MCF 10A (cell line): ENCODE measurements around the gene USP48. TPM values are rescaled to one million over a fixed set of nuclear protein-coding genes. Genes with fewer than 3 reads are reported as not detected.

Experiments
- BruUV-seq: library from RNA; stranded (reverse); fragments of 400-500 nt; replicated peaks from 2 replicates; lab custom pipeline; 2021; lab: Mats Ljungman, UMichigan
- CTCF ChIA-PET: fragments of 300-600 bp; sonication (Branson Sonifier 250); formaldehyde crosslinking; extraction: SDS; loops from one replicate; lab custom pipeline; 2021; ENCODE audit warnings: antibody characterized with exemption, inconsistent platforms; lab: Yijun Ruan, JAX
- POLR2A ChIA-PET: fragments of 300-600, 350-650 bp; sonication (Branson Sonifier 250); formaldehyde crosslinking; extraction: SDS; loops from one replicate; lab custom pipeline; 2020; ENCODE audit warnings: antibody characterized with exemption, inconsistent platforms; lab: Yijun Ruan, JAX
- DNase-seq: peaks from one replicate; pipeline ENCODE4 v3.0.0-alpha.2; 2018; ENCODE audit not compliant: unreplicated experiment
- H3K27ac Mint-ChIP-seq: one replicate; pipeline ENCODE4 v1.8.0; 2022; ENCODE audit warnings: mild to moderate bottlenecking, low read depth, mixed read lengths; ENCODE audit not compliant: unreplicated experiment
- H3K27me3 Mint-ChIP-seq: one replicate; pipeline ENCODE4 v1.8.0; 2022; ENCODE audit warnings: mixed read lengths; ENCODE audit not compliant: insufficient read depth, unreplicated experiment
- H3K36me3 Mint-ChIP-seq: one replicate; pipeline ENCODE4 v1.8.0; 2022; ENCODE audit warnings: mild to moderate bottlenecking, moderate library complexity, mixed read lengths; ENCODE audit not compliant: insufficient read depth, unreplicated experiment
- H3K4me1 Mint-ChIP-seq: one replicate; pipeline ENCODE4 v1.8.0; 2022; ENCODE audit warnings: mixed read lengths; ENCODE audit not compliant: insufficient read depth, unreplicated experiment
- H3K4me3 Mint-ChIP-seq: one replicate; pipeline ENCODE4 v1.8.0; 2022; ENCODE audit warnings: mild to moderate bottlenecking, moderate library complexity, mixed read lengths; ENCODE audit not compliant: unreplicated experiment
- H3K9me3 Mint-ChIP-seq: one replicate; pipeline ENCODE4 v1.8.0; 2022; ENCODE audit warnings: mixed read lengths; ENCODE audit not compliant: unreplicated experiment
- CTCF ChIP-seq: fragments of 200-600 bp; IDR thresholded peaks from one replicate; pipeline ENCODE4 v1.8.0; 2022; ENCODE audit warnings: antibody characterized with exemption, mild to moderate bottlenecking; ENCODE audit not compliant: unreplicated experiment
- intact Hi-C: fragments of 100-400 bp; cut with micrococcal nuclease; formaldehyde crosslinking; loops from 2 replicates; pipeline ENCODE4 v1.14.1; 2022
- total RNA-seq: library from RNA; stranded (reverse); gene quantifications from 2 replicates; pipeline ENCODE4 v1.2.3, GENCODE V29; 2022

Gene USP48
- total RNA-seq, 1 experiment from 2014 or later = 64.8 TPM

GRCh38 chr1:21799730-21800129, 16.8 kb upstream of the USP48 start:
- BruUV-seq = no TSS peak

GRCh38 chr1:21795075-21795474, 12.1 kb upstream of the USP48 start:
- H3K9me3 Mint-ChIP-seq = no peaks in the 10 kb centered on the region
- no peak overlapping the region for H3K4me3 Mint-ChIP-seq
- no peak for DNase-seq
- no peaks in the 10 kb centered on the region for H3K27me3 Mint-ChIP-seq
- H3K27ac Mint-ChIP-seq = no peak overlapping the region
- CTCF ChIA-PET = no interaction called here
- BruUV-seq = no TSS peak
- H3K36me3 Mint-ChIP-seq = no peaks in the 10 kb centered on the region
- no peak for TF ChIP-seq CTCF
- POLR2A ChIA-PET = interaction anchor here (0.8 kb wide), 1 partner anchor 231 kb away, joined by 4 read pairs; no protein-coding TSS in a partner anchor
- intact Hi-C loops = no loop called here
- H3K4me1 Mint-ChIP-seq = no peaks in the 10 kb centered on the region

More at GRCh38 chr1:21799730-21800129, 16.8 kb upstream of the USP48 start:
- Mint-ChIP-seq H3K27ac (no peak overlapping the region), H3K36me3 (no peaks in the 10 kb centered on the region), H3K4me1 (no peaks in the 10 kb centered on the region), H3K4me3 (no peak overlapping the region), H3K9me3 (no peaks in the 10 kb centered on the region), H3K27me3 (no peaks in the 10 kb centered on the region)
- DNase-seq = no peak
- intact Hi-C loops = no loop called here
- TF ChIP-seq CTCF = no peak
- ChIA-PET CTCF (interaction anchor here (0.6 kb wide), 1 partner anchor 172 kb away, joined by 3 read pairs; no protein-coding TSS in a partner anchor), POLR2A (interaction anchor here (1.3 to 1.4 kb wide), 2 partner anchors 11 to 71 kb away, joined by 4 read pairs; no protein-coding TSS in a partner anchor)

- intact Hi-C loops = no loop called here
- POLR2A ChIA-PET = interaction anchor here (0.6 to 0.8 kb wide), 2 partner anchors 231 to 254 kb away, joined by 4 read pairs; no protein-coding TSS in a partner anchor
These were observed 11.7 kb upstream of the USP48 start for GRCh38 chr1:21794656-21795055.

GRCh38 chr1:21793104-21793503, 10.2 kb upstream of the USP48 start:
- no peak for DNase-seq
- no peak for TF ChIP-seq CTCF
- CTCF ChIA-PET = interaction anchor here (0.6 kb wide), 2 partner anchors 31 to 227 kb away, joined by 3 to 4 read pairs; no protein-coding TSS in a partner anchor
- Mint-ChIP-seq H3K9me3 (no peaks in the 10 kb centered on the region), H3K4me1 (peaks cover 8% of the 10 kb centered on the region), H3K27me3 (no peaks in the 10 kb centered on the region), H3K4me3 (no peak overlapping the region), H3K36me3 (no peaks in the 10 kb centered on the region), H3K27ac (no peak overlapping the region)
- POLR2A ChIA-PET = interaction anchor here (0.6 kb wide), 1 partner anchor 24 kb away, joined by 3 read pairs; no protein-coding TSS in a partner anchor
- intact Hi-C loops = no loop called here
- BruUV-seq = no TSS peak

More at GRCh38 chr1:21794656-21795055, 11.7 kb upstream of the USP48 start:
- no peak for DNase-seq
- CTCF ChIA-PET = no interaction called here
- Mint-ChIP-seq H3K27ac (no peak overlapping the region), H3K4me3 (no peak overlapping the region), H3K4me1 (no peaks in the 10 kb centered on the region), H3K36me3 (no peaks in the 10 kb centered on the region), H3K9me3 (no peaks in the 10 kb centered on the region), H3K27me3 (no peaks in the 10 kb centered on the region)
- TF ChIP-seq CTCF = no peak
- no TSS peak for BruUV-seq
